NT2/D1 (cell line): Measurements from ENCODE around the gene GAS6.

Experiments used
- SUZ12 ChIP-seq: IDR thresholded peaks from 2 replicates; pipeline ENCODE4 v1.6.1; 2011; ENCODE audit not compliant: insufficient read length, insufficient read depth; ENCODE audit errors: extremely low read depth
- ZNF274 ChIP-seq: IDR thresholded peaks from 2 replicates; pipeline ENCODE4 v1.6.1; 2011; ENCODE audit warnings: mild to moderate bottlenecking, low read depth, low read length

DNA sequence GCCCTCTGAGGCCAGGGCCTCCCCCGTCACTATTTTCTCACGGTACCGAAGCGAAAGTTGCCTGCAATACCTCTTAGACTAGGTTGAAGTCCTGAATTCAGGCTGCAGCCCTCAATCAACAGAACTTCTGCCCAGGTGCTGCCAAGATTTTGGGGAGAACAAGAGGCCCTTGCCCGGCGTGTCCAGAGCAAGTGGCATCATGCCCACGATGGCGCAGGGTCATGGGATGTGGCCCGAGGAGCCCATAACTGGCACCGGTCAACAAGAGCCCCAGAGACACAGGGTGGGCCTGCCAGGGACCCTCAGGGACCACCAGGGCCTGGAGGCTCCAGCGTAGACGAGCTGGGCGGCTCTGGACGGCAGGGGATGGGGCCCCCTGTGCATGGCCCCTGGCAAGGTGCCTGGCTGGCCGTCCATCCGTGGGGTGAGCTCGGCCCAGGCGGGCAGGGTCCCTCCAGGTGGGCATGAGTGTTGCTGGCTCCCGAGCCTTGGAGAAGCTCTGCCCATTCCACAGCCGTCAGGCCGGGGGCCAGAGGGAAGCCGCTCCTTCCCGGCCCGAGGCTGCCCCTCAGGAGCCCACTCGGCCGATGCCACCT lies 45.1 kb downstream of the GAS6 start:
- TF ChIP-seq SUZ12 (no peak), ZNF274 (no peak)
